ENCODE measurements around the gene SSTR4.

DNA sequence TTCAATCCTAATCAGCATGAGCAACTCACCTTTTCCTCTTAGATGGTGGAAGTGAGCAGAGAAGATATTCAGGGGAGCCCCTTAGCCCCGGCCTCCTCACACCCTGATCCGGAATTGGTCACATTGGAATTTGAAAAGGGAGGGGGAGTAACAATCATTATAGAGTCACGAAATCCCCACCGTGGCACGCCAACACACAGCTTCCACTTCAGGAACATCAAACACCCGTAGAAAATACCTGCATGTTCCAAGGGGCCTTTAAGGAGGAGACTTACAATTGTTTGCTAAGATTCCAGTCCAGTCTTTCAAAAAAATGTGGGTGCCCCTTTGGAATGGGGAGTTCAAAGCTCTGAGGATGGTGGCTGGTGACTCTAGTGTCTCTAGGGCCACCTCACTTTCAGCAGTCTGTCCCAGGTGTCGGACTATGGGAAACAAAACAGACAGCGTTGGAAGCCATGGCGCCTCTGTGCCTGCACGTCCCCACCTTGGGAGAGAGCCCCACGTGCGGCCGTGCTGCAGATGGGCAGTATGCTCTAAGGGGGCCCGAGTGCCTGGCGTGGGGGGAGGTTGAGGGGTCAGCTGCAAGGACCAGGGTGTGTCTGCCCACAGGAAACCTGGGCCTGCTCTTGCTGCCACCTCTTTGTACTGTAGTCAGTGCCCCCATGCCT is 48.6 kb downstream of the SSTR4 start:
- TF ChIP-seq, protein P1, sequence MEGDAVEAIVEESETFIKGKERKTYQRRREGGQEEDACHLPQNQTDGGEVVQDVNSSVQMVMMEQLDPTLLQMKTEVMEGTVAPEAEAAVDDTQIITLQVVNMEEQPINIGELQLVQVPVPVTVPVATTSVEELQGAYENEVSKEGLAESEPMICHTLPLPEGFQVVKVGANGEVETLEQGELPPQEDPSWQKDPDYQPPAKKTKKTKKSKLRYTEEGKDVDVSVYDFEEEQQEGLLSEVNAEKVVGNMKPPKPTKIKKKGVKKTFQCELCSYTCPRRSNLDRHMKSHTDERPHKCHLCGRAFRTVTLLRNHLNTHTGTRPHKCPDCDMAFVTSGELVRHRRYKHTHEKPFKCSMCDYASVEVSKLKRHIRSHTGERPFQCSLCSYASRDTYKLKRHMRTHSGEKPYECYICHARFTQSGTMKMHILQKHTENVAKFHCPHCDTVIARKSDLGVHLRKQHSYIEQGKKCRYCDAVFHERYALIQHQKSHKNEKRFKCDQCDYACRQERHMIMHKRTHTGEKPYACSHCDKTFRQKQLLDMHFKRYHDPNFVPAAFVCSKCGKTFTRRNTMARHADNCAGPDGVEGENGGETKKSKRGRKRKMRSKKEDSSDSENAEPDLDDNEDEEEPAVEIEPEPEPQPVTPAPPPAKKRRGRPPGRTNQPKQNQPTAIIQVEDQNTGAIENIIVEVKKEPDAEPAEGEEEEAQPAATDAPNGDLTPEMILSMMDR (IDR thresholded peaks at IDR 0.05) = no peak
- TF ChIP-seq, protein P2, sequence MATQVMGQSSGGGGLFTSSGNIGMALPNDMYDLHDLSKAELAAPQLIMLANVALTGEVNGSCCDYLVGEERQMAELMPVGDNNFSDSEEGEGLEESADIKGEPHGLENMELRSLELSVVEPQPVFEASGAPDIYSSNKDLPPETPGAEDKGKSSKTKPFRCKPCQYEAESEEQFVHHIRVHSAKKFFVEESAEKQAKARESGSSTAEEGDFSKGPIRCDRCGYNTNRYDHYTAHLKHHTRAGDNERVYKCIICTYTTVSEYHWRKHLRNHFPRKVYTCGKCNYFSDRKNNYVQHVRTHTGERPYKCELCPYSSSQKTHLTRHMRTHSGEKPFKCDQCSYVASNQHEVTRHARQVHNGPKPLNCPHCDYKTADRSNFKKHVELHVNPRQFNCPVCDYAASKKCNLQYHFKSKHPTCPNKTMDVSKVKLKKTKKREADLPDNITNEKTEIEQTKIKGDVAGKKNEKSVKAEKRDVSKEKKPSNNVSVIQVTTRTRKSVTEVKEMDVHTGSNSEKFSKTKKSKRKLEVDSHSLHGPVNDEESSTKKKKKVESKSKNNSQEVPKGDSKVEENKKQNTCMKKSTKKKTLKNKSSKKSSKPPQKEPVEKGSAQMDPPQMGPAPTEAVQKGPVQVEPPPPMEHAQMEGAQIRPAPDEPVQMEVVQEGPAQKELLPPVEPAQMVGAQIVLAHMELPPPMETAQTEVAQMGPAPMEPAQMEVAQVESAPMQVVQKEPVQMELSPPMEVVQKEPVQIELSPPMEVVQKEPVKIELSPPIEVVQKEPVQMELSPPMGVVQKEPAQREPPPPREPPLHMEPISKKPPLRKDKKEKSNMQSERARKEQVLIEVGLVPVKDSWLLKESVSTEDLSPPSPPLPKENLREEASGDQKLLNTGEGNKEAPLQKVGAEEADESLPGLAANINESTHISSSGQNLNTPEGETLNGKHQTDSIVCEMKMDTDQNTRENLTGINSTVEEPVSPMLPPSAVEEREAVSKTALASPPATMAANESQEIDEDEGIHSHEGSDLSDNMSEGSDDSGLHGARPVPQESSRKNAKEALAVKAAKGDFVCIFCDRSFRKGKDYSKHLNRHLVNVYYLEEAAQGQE (IDR thresholded peaks at IDR 0.05; ENCODE audit: insufficient read depth in 1 of 2, low read depth in 2 of 2, low read length in 1 of 2) = no peak

All from Panc1 (cell line).